ENCODE data around the gene KCNQ1OT1. TPM values are rescaled to one million over a fixed set of nuclear protein-coding genes. Genes with fewer than 3 reads are reported as not detected.

Gene KCNQ1OT1
- total RNA-seq, 1 donor from 2014 or later, result 2.3 TPM

GRCh38 chr11:2744166-2744565 lies 44.4 kb upstream of the KCNQ1OT1 start:
- Mint-ChIP-seq H3K9me3 (no peaks in the 10 kb centered on the region), H3K27ac (peak overlapping the region; percentile 69)

DNA sequence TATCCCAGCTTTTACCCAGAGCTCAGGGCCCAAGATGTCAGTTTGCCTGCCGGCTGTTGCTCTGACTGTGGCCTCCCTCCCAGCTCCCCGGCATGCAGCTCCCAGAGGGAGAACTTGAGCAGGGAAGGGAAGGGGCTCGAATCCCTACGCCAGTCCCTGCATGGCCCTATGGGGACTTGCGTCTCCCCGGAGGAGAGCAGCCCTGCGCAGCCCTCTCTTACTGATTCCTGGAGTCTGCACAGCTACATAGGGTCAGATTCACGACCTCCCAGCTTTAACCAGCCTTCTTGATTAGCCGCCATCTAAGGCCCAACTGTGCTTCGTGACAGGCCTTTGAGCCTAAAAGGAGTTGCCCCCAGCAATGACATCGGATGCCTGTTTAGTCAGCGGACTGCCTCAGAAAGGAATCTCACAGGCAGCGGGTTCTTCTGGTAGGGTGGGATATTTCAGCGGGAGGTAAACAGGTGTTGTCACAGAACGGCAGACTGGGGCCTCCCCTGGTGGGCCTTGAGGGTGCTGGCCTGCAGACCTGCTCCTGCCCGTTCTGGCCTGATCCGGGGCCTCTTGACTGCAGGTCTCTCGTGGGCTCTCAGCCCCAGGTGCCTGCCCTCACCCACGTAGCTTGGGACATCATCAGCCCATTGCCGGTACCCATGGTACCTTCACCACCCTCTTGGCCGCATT lies 43.8 kb upstream of the KCNQ1OT1 start:
- no peak overlapping the region for H3K4me3 ChIP-seq
- peaks cover 10% of the 10 kb centered on the region for H3K27me3 ChIP-seq
- H3K79me2 ChIP-seq (ENCODE audit: low read depth), result no peaks in the 10 kb centered on the region
- no peak overlapping the region for H2AFZ ChIP-seq (replicated peaks)
- no peaks in the 10 kb centered on the region for H3K9me3 ChIP-seq (ENCODE audit: low read depth)
- no peak for DNase-seq (ENCODE audit: low spot score)
- Mint-ChIP-seq H3K27ac (peak overlapping the region; percentile 69), H3K4me1 (peaks cover 8% of the 10 kb centered on the region), H3K36me3 (no peaks in the 10 kb centered on the region), H3K9me3 (no peaks in the 10 kb centered on the region), H3K27me3 (ENCODE audit: insufficient read depth, low read depth) (peaks cover 2% of the 10 kb centered on the region), H3K4me3 (no peak overlapping the region)
- H3K4me1 ChIP-seq, result no peaks in the 10 kb centered on the region
- no peaks in the 10 kb centered on the region for H4K20me1 ChIP-seq (ENCODE audit: low read depth)
- H3K9ac ChIP-seq, result no peak overlapping the region
- no peaks in the 10 kb centered on the region for H3K36me3 ChIP-seq
- no peak for TF ChIP-seq EZH2phosphoT487 (IDR thresholded peaks at IDR 0.05)
- no peak for TF ChIP-seq EZH2 (IDR thresholded peaks at IDR 0.05)
- TF ChIP-seq CTCF (IDR thresholded peaks at IDR 0.05), result no peak
- H3K27ac ChIP-seq, result no peak overlapping the region
- no peak overlapping the region for H3K4me2 ChIP-seq
- H3F3A ChIP-seq (ENCODE audit: low read depth), result no peaks in the 10 kb centered on the region

More at GRCh38 chr11:2744166-2744565, 44.4 kb upstream of the KCNQ1OT1 start:
- Histone ChIP-seq H4K20me1 (ENCODE audit: low read depth) (no peaks in the 10 kb centered on the region), H3K27ac (no peak overlapping the region), H3K36me3 (no peaks in the 10 kb centered on the region), H3K4me1 (no peaks in the 10 kb centered on the region), H3K9me3 (ENCODE audit: low read depth) (no peaks in the 10 kb centered on the region), H3K27me3 (peaks cover 10% of the 10 kb centered on the region), H3K4me2 (no peak overlapping the region), H2AFZ (replicated peaks) (no peak overlapping the region), H3F3A (ENCODE audit: low read depth) (no peaks in the 10 kb centered on the region), H3K79me2 (ENCODE audit: low read depth) (no peaks in the 10 kb centered on the region), H3K9ac (no peak overlapping the region), H3K4me3 (no peak overlapping the region)
- H3K36me3 Mint-ChIP-seq, result no peaks in the 10 kb centered on the region
- no peak for DNase-seq (ENCODE audit: low spot score)
- no peak for TF ChIP-seq EZH2 (IDR thresholded peaks at IDR 0.05)
- no peak overlapping the region for H3K4me3 Mint-ChIP-seq
- H3K4me1 Mint-ChIP-seq, result peaks cover 8% of the 10 kb centered on the region
- peaks cover 6% of the 10 kb centered on the region for H3K27me3 Mint-ChIP-seq (ENCODE audit: insufficient read depth, low read depth)

DNA sequence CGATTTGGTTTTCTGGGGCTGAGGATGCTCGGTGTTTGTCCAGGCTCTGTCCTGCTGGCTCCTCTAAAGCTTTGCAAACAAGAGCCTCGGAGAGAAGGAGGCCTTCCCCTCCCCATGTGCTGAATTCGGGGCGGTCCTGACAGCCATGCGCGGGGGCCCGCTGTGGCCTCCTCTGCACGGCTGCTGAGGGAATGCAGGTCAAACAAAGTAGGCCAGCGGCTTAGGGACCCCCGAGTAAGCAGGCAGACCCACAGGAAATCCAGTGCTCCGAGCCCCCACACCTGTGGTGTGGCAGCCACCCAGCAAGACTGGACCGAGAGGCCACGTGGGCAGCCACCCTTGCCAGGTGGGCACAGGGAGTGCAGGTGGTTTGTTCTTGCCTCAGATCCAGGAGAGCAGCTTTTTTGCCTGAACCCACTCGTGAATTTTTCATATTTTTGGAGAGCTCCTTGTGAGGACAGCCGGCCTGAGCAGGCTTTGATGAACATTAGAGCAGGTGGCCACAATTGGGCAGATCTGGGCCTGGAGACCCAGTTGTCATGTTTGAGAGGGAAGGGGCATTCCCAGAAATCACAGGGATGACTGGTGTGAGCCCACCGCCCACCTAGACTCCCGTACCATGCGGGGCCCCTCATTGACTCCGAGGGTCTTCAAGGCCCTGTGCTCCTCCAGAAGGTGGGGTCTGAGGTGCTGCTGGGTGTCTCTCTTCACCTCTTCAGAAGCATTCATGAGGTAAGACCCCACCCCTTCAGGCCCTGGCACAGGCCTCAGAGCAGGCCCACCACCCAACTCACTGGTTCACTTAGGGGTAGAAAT lies 43.0 kb upstream of the KCNQ1OT1 start:
- Histone ChIP-seq H3K9ac (no peak overlapping the region), H3K36me3 (no peaks in the 10 kb centered on the region), H3K79me2 (ENCODE audit: low read depth) (no peaks in the 10 kb centered on the region), H2AFZ (replicated peaks) (no peak overlapping the region), H3K9me3 (ENCODE audit: low read depth) (no peaks in the 10 kb centered on the region), H3F3A (ENCODE audit: low read depth) (no peaks in the 10 kb centered on the region), H3K27me3 (peaks cover 10% of the 10 kb centered on the region), H3K4me3 (no peak overlapping the region), H3K27ac (no peak overlapping the region), H4K20me1 (ENCODE audit: low read depth) (no peaks in the 10 kb centered on the region), H3K4me2 (no peak overlapping the region), H3K4me1 (no peaks in the 10 kb centered on the region)
- no peak overlapping the region for H3K4me3 Mint-ChIP-seq
- no peaks in the 10 kb centered on the region for H3K9me3 Mint-ChIP-seq
- no peaks in the 10 kb centered on the region for H3K36me3 Mint-ChIP-seq
- H3K4me1 Mint-ChIP-seq, result peaks cover 9% of the 10 kb centered on the region
- TF ChIP-seq EZH2phosphoT487 (IDR thresholded peaks at IDR 0.05) (no peak), EZH2 (IDR thresholded peaks at IDR 0.05) (no peak), CTCF (IDR thresholded peaks at IDR 0.05) (no peak)
- no peak overlapping the region for H3K27ac Mint-ChIP-seq
- H3K27me3 Mint-ChIP-seq (ENCODE audit: insufficient read depth, low read depth), result peaks cover 2% of the 10 kb centered on the region
- DNase-seq (ENCODE audit: low spot score), result no peak

GRCh38 chr11:2742201-2742600 lies 42.4 kb upstream of the KCNQ1OT1 start:
- no peak overlapping the region for H3K4me3 Mint-ChIP-seq
- peak overlapping the region; percentile 37 for H3K27ac Mint-ChIP-seq
- no peaks in the 10 kb centered on the region for H3K36me3 Mint-ChIP-seq
- no peak for TF ChIP-seq EZH2 (IDR thresholded peaks at IDR 0.05)
- TF ChIP-seq CTCF (IDR thresholded peaks at IDR 0.05), result no peak
- no peak for TF ChIP-seq EZH2phosphoT487 (IDR thresholded peaks at IDR 0.05)
- H3K4me1 Mint-ChIP-seq, result peaks cover 11% of the 10 kb centered on the region
- Histone ChIP-seq H3F3A (ENCODE audit: low read depth) (no peaks in the 10 kb centered on the region), H3K27ac (no peak overlapping the region), H3K79me2 (ENCODE audit: low read depth) (no peaks in the 10 kb centered on the region), H3K4me1 (no peaks in the 10 kb centered on the region), H3K4me2 (no peak overlapping the region), H3K9ac (no peak overlapping the region), H4K20me1 (ENCODE audit: low read depth) (no peaks in the 10 kb centered on the region), H2AFZ (replicated peaks) (no peak overlapping the region), H3K4me3 (no peak overlapping the region), H3K36me3 (no peaks in the 10 kb centered on the region), H3K27me3 (peaks cover 10% of the 10 kb centered on the region), H3K9me3 (ENCODE audit: low read depth) (no peaks in the 10 kb centered on the region)
- H3K27me3 Mint-ChIP-seq (ENCODE audit: insufficient read depth, low read depth), result peaks cover 2% of the 10 kb centered on the region
- no peak for DNase-seq (ENCODE audit: low spot score)
- no peaks in the 10 kb centered on the region for H3K9me3 Mint-ChIP-seq
